SK-N-SH treated with all-trans-retinoic acid at 6 μM for 48 hours (cell line): ENCODE measurements around the gene SLC16A12.

Experiments
- ATAC-seq: fragments of 200-7000 bp; cut with Tn5 transposase; 3 replicates; pipeline ENCODE4 v1.9.1; 2020; ENCODE audit warnings: mild to moderate bottlenecking, moderate library complexity
- ARNTL ChIP-seq: fragments of 450-650 bp; formaldehyde crosslinking; IDR thresholded peaks from 2 replicates; pipeline ENCODE4 v1.5.0; 2020; ENCODE audit warnings: low read depth, mild to moderate bottlenecking, moderate library complexity, borderline replicate concordance
- BACH2 ChIP-seq: fragments of 250-450 bp; sonication (Bioruptor Pico); IDR thresholded peaks from 2 replicates; pipeline ENCODE4 v1.9.0; 2021; ENCODE audit warnings: mild to moderate bottlenecking, borderline replicate concordance
- CSDC2 ChIP-seq: fragments of 250-450 bp; sonication (Bioruptor Pico); IDR thresholded peaks from 2 replicates; pipeline ENCODE4 v1.5.0; 2020; ENCODE audit warnings: mild to moderate bottlenecking, moderate library complexity
- ESRRG ChIP-seq: fragments of 250-450 bp; sonication (Bioruptor Pico); IDR thresholded peaks from 2 replicates; pipeline ENCODE4 v1.6.1; 2021; ENCODE audit warnings: mild to moderate bottlenecking
- GLIS3 ChIP-seq: fragments of 250-450 bp; sonication (Bioruptor Pico); IDR thresholded peaks from 2 replicates; pipeline ENCODE4 v1.5.0; 2020; ENCODE audit warnings: mild to moderate bottlenecking, moderate library complexity
- ISL1 ChIP-seq: fragments of 250-450 bp; sonication (Bioruptor Pico); IDR thresholded peaks from 2 replicates; pipeline ENCODE4 v2.1.2; 2022; ENCODE audit warnings: mild to moderate bottlenecking, moderate library complexity
- OSR1 ChIP-seq: fragments of 250-450 bp; sonication (Bioruptor Pico); IDR thresholded peaks from 2 replicates; pipeline ENCODE4 v1.8.0; 2022; ENCODE audit warnings: moderate library complexity, mild to moderate bottlenecking, inconsistent platforms
- PPARA ChIP-seq: fragments of 250-450 bp; sonication (Bioruptor Pico); IDR thresholded peaks from 2 replicates; pipeline ENCODE4 v1.5.0; 2020; ENCODE audit warnings: mild to moderate bottlenecking, borderline replicate concordance
- RARB ChIP-seq: fragments of 250-450 bp; sonication (Bioruptor Pico); IDR thresholded peaks from 2 replicates; pipeline ENCODE4 v1.8.0; 2021; ENCODE audit warnings: mild to moderate bottlenecking, moderate library complexity
- SNAI2 ChIP-seq: fragments of 250-450 bp; sonication (Bioruptor Pico); IDR thresholded peaks from 2 replicates; pipeline ENCODE4 v1.5.0; 2020; ENCODE audit warnings: mild to moderate bottlenecking, moderate library complexity
- TCF4 ChIP-seq: fragments of 250-450 bp; sonication (Bioruptor Pico); IDR thresholded peaks from 2 replicates; pipeline ENCODE4 v1.8.0; 2021; ENCODE audit warnings: mild to moderate bottlenecking, moderate library complexity, borderline replicate concordance
- TOX ChIP-seq: fragments of 250-450 bp; sonication (Bioruptor Pico); IDR thresholded peaks from 2 replicates; pipeline ENCODE4 v1.8.0; 2021; ENCODE audit warnings: mild to moderate bottlenecking, moderate library complexity, borderline replicate concordance
- ZC3H10 ChIP-seq: fragments of 250-450 bp; sonication (Bioruptor Pico); IDR thresholded peaks from 2 replicates; pipeline ENCODE4 v1.5.1; 2021; ENCODE audit warnings: mild to moderate bottlenecking, moderate library complexity
- ZFP3 ChIP-seq: fragments of 250-450 bp; sonication (Bioruptor Pico); IDR thresholded peaks from 2 replicates; pipeline ENCODE4 v1.5.0; 2020; ENCODE audit warnings: mild to moderate bottlenecking, moderate library complexity
- ZFP30 ChIP-seq: fragments of 450-650 bp; formaldehyde crosslinking; IDR thresholded peaks from 2 replicates; pipeline ENCODE4 v1.5.0; 2022; ENCODE audit warnings: mild to moderate bottlenecking, moderate library complexity
- ZNF565 ChIP-seq: fragments of 450-650 bp; formaldehyde crosslinking; conservative IDR thresholded peaks from 2 replicates; pipeline ENCODE4 v1.5.0; 2020; ENCODE audit warnings: low read depth, mild to moderate bottlenecking, moderate library complexity
- ZNF70 ChIP-seq: fragments of 450-650 bp; formaldehyde crosslinking; IDR thresholded peaks from 2 replicates; pipeline ENCODE4 v1.5.0; 2020; ENCODE audit warnings: mild to moderate bottlenecking, moderate library complexity
- ZNF8 ChIP-seq: fragments of 450-650 bp; formaldehyde crosslinking; IDR thresholded peaks from 2 replicates; pipeline ENCODE4 v1.5.0; 2020; ENCODE audit warnings: mild to moderate bottlenecking, moderate library complexity
- TF ChIP-seq, protein P1 (sequence below): fragments of 250-450 bp; sonication (Bioruptor Pico); IDR thresholded peaks from 2 replicates; pipeline ENCODE4 v1.8.0; 2021; ENCODE audit warnings: low read depth, mild to moderate bottlenecking, moderate library complexity, borderline replicate concordance
- TF ChIP-seq, protein P2 (sequence below): fragments of 250-450 bp; sonication (Bioruptor Pico); IDR thresholded peaks from 2 replicates; pipeline ENCODE4 v1.5.1; 2021; ENCODE audit warnings: mild to moderate bottlenecking, moderate library complexity
- TF ChIP-seq, protein P3 (sequence below): fragments of 250-450 bp; sonication (Bioruptor Pico); IDR thresholded peaks from 2 replicates; pipeline ENCODE4 v1.5.1; 2020; ENCODE audit warnings: low read depth, mild to moderate bottlenecking, moderate library complexity
- TF ChIP-seq, protein P4 (sequence below): fragments of 250-450 bp; sonication (Bioruptor Pico); IDR thresholded peaks from 2 replicates; pipeline ENCODE4 v1.8.0; 2020; ENCODE audit warnings: mild to moderate bottlenecking, moderate library complexity, borderline replicate concordance
- TF ChIP-seq, protein P5 (sequence below): fragments of 250-450 bp; sonication (Bioruptor Pico); IDR thresholded peaks from 2 replicates; pipeline ENCODE4 v1.5.0; 2020; ENCODE audit warnings: mild to moderate bottlenecking, moderate library complexity

The SLC16A12 gene

DNA sequence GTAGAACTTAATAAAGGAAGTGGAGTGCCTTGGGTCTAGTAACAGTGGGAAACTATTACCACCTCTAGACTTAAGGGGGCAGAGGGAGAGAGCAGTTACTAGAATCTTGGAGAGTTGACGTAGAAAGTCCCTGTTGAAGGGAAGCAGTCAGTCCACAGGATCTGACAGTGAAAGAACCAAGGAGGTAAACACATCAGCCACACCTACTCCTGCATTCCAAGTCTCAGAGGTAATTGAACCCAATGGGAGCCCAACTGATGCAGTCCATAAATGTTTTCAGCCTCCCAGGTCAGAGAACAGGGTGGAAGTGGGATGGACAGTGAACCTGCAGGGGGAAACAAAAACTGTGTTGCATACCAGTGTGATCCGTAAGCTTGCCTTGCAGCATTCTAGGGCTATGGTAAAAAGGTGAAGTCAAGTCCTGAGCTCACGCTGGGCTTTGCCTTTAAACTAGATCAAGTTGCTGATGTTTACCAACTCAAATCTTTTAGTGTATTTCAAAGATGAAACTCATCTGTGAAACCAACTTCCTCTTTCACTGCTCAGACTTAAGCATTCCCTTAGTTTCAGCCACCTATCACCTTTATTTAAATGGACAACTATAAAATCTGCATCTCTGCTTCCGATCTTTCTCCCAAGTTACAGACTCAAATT lies 57.2 kb downstream of the SLC16A12 start:
- TF ChIP-seq, protein P1, sequence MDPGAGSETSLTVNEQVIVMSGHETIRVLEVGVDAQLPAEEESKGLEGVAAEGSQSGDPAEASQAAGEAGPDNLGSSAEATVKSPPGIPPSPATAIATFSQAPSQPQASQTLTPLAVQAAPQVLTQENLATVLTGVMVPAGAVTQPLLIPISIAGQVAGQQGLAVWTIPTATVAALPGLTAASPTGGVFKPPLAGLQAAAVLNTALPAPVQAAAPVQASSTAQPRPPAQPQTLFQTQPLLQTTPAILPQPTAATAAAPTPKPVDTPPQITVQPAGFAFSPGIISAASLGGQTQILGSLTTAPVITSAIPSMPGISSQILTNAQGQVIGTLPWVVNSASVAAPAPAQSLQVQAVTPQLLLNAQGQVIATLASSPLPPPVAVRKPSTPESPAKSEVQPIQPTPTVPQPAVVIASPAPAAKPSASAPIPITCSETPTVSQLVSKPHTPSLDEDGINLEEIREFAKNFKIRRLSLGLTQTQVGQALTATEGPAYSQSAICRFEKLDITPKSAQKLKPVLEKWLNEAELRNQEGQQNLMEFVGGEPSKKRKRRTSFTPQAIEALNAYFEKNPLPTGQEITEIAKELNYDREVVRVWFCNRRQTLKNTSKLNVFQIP (CRISPR knock-in tag): no peak
- TF ChIP-seq ZFP3 (CRISPR knock-in tag) (no peak), ESRRG (CRISPR knock-in tag) (no peak), RARB (CRISPR knock-in tag) (no peak), ISL1 (CRISPR knock-in tag) (no peak), ARNTL (CRISPR knock-in tag) (no peak), ZFP30 (CRISPR knock-in tag) (no peak), PPARA (CRISPR knock-in tag) (no peak), TOX (CRISPR knock-in tag) (no peak), SNAI2 (CRISPR knock-in tag) (no peak), OSR1 (CRISPR knock-in tag) (no peak), GLIS3 (CRISPR knock-in tag) (no peak), ZNF565 (no peak), TCF4 (CRISPR knock-in tag) (no peak), ZNF70 (CRISPR knock-in tag) (no peak), ZC3H10 (CRISPR knock-in tag) (no peak), CSDC2 (no peak), BACH2 (CRISPR knock-in tag) (no peak)
- TF ChIP-seq, protein P2, sequence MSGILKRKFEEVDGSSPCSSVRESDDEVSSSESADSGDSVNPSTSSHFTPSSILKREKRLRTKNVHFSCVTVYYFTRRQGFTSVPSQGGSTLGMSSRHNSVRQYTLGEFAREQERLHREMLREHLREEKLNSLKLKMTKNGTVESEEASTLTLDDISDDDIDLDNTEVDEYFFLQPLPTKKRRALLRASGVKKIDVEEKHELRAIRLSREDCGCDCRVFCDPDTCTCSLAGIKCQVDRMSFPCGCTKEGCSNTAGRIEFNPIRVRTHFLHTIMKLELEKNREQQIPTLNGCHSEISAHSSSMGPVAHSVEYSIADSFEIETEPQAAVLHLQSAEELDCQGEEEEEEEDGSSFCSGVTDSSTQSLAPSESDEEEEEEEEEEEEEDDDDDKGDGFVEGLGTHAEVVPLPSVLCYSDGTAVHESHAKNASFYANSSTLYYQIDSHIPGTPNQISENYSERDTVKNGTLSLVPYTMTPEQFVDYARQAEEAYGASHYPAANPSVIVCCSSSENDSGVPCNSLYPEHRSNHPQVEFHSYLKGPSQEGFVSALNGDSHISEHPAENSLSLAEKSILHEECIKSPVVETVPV (CRISPR knock-in tag): no peak
- TF ChIP-seq, protein P3, sequence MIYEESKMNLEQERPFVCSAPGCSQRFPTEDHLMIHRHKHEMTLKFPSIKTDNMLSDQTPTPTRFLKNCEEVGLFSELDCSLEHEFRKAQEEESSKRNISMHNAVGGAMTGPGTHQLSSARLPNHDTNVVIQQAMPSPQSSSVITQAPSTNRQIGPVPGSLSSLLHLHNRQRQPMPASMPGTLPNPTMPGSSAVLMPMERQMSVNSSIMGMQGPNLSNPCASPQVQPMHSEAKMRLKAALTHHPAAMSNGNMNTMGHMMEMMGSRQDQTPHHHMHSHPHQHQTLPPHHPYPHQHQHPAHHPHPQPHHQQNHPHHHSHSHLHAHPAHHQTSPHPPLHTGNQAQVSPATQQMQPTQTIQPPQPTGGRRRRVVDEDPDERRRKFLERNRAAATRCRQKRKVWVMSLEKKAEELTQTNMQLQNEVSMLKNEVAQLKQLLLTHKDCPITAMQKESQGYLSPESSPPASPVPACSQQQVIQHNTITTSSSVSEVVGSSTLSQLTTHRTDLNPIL (CRISPR knock-in tag): no peak
- no peak; the same call in 2 of the 3 replicates for ATAC-seq

DNA sequence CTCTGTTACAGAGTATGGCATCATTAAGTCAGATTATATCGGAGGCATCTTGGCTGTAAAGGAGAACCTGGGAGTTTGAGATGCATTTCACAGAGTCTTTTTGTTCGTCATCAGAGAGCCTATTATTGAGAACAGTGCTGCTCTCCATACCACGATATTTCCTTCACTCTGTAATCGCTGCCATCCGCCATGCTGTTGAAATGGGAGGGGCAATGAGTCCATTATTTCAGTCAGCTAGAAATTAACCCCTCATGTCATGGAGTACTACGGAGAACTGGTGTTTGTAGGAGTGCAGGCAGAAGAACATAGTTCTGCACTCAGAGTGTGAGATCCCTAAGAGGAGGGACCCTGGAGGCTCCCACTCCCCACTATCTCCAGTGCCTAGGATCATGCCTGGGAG lies 59.2 kb downstream of the SLC16A12 start:
- TF ChIP-seq ZNF8 (CRISPR knock-in tag) (no peak), ZC3H10 (CRISPR knock-in tag) (no peak)
- no peak for ATAC-seq

DNA sequence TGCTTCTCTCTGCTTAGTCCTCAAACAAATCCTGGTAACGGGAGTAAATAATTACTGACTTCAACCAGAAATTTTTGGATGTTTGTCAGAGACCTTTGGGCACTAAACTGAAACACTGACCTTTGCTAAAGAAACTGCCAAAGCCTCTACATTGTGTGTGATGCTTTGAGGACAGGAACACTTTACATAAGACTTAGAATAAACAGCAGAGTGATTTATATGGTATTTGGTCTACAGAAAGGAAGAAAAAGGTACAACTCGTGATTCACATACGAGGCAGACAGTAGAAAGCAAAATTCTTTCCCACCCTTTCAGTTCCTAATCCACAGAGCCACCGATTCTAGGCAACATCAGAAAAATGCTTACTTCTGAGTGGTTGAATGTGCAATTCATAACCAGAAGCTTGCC lies 59.8 kb downstream of the SLC16A12 start:
- ATAC-seq: no peak
- TF ChIP-seq ZC3H10 (CRISPR knock-in tag) (no peak), ZNF8 (CRISPR knock-in tag) (no peak), ZFP30 (CRISPR knock-in tag) (no peak), TOX (CRISPR knock-in tag) (no peak), ZNF70 (CRISPR knock-in tag) (no peak), OSR1 (CRISPR knock-in tag) (no peak), ZFP3 (CRISPR knock-in tag) (no peak), BACH2 (CRISPR knock-in tag) (no peak), PPARA (CRISPR knock-in tag) (no peak), ZNF565 (no peak), GLIS3 (CRISPR knock-in tag) (no peak)
- TF ChIP-seq, protein P2 (CRISPR knock-in tag): no peak
- TF ChIP-seq, protein P3 (CRISPR knock-in tag): no peak
- TF ChIP-seq, protein P4, sequence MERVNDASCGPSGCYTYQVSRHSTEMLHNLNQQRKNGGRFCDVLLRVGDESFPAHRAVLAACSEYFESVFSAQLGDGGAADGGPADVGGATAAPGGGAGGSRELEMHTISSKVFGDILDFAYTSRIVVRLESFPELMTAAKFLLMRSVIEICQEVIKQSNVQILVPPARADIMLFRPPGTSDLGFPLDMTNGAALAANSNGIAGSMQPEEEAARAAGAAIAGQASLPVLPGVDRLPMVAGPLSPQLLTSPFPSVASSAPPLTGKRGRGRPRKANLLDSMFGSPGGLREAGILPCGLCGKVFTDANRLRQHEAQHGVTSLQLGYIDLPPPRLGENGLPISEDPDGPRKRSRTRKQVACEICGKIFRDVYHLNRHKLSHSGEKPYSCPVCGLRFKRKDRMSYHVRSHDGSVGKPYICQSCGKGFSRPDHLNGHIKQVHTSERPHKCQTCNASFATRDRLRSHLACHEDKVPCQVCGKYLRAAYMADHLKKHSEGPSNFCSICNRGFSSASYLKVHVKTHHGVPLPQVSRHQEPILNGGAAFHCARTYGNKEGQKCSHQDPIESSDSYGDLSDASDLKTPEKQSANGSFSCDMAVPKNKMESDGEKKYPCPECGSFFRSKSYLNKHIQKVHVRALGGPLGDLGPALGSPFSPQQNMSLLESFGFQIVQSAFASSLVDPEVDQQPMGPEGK: no peak
- TF ChIP-seq, protein P1 (CRISPR knock-in tag): no peak
- TF ChIP-seq, protein P5, sequence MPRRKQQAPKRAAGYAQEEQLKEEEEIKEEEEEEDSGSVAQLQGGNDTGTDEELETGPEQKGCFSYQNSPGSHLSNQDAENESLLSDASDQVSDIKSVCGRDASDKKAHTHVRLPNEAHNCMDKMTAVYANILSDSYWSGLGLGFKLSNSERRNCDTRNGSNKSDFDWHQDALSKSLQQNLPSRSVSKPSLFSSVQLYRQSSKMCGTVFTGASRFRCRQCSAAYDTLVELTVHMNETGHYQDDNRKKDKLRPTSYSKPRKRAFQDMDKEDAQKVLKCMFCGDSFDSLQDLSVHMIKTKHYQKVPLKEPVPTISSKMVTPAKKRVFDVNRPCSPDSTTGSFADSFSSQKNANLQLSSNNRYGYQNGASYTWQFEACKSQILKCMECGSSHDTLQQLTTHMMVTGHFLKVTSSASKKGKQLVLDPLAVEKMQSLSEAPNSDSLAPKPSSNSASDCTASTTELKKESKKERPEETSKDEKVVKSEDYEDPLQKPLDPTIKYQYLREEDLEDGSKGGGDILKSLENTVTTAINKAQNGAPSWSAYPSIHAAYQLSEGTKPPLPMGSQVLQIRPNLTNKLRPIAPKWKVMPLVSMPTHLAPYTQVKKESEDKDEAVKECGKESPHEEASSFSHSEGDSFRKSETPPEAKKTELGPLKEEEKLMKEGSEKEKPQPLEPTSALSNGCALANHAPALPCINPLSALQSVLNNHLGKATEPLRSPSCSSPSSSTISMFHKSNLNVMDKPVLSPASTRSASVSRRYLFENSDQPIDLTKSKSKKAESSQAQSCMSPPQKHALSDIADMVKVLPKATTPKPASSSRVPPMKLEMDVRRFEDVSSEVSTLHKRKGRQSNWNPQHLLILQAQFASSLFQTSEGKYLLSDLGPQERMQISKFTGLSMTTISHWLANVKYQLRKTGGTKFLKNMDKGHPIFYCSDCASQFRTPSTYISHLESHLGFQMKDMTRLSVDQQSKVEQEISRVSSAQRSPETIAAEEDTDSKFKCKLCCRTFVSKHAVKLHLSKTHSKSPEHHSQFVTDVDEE (CRISPR knock-in tag): no peak
